Cardiac muscle cell (in vitro differentiated cells and primary cell): ENCODE measurements around the gene FLRT1. TPM values are rescaled to one million over a fixed set of nuclear protein-coding genes. Genes with fewer than 3 reads are reported as not detected.

Experiments
- DNase-seq, 2 donors: peaks; one replicate each; pipeline versions ENCODE4 v3.0.0 to v3.0.0-alpha.2; 2010 to 2017; ENCODE audit warnings: low read depth in 1 of 2, low spot score in 1 of 2
- H3K27ac ChIP-seq: fragments of 200-600 bp; sonication (generic); 2 replicates; pipeline ENCODE4 v1.5.1; 2016
- H3K27me3 ChIP-seq: fragments of 200-600 bp; sonication (generic); 2 replicates; pipeline ENCODE4 v1.6.0; 2016; ENCODE audit warnings: control low read depth
- H3K36me3 ChIP-seq: fragments of 200-600 bp; sonication (generic); 2 replicates; pipeline ENCODE4 v1.5.1; 2016; ENCODE audit warnings: control low read depth
- H3K4me1 ChIP-seq: fragments of 200-600 bp; sonication (generic); 2 replicates; pipeline ENCODE4 v1.8.1; 2017; ENCODE audit warnings: low read depth, mild to moderate bottlenecking, mixed run types
- H3K4me3 ChIP-seq: fragments of 200-600 bp; sonication (generic); 2 replicates; pipeline ENCODE4 v1.5.1; 2016; ENCODE audit warnings: mild to moderate bottlenecking
- H3K9me3 ChIP-seq: fragments of 200-600 bp; sonication (generic); 2 replicates; pipeline ENCODE4 v1.5.1; 2017; ENCODE audit warnings: low read depth, mild to moderate bottlenecking, control low read depth
- CTCF ChIP-seq: IDR thresholded peaks from 2 replicates; pipeline ENCODE4 v1.5.1; 2012; ENCODE audit warnings: low read depth, mild to moderate bottlenecking, low read length
- polyA plus RNA-seq: library from polyadenylated mRNA; unstranded; fragments of >200 nt; fragmentation: Nextera tagmentation; extraction: Ambion mirVana; gene quantifications from 2 replicates; pipeline ENCODE4 v1.2.1, GENCODE V29; 2016
- total RNA-seq: library from RNA; depleted of rRNA; stranded (reverse); fragments of >200 nt; gene quantifications from 2 replicates; pipeline ENCODE4 v1.2.3, GENCODE V29; 2016

Gene FLRT1
- total and polyA plus RNA-seq, 2 experiments from 2014 or later = 0.69 to 2.9 TPM

GRCh38 chr11:64060861-64061444, 25.2 kb downstream of the FLRT1 start:
- Histone ChIP-seq H3K27ac (no peak overlapping the region), H3K36me3 (no peaks in the 10 kb centered on the region), H3K4me3 (peak overlapping the region; percentile 22), H3K27me3 (no peaks in the 10 kb centered on the region), H3K9me3 (no peaks in the 10 kb centered on the region), H3K4me1 (peaks cover 6% of the 10 kb centered on the region)
- TF ChIP-seq CTCF = no peak
- peak; percentile 38 to 83 for DNase-seq

GRCh38 chr11:64062185-64063039, 26.7 kb downstream of the FLRT1 start:
- peaks cover 8% of the 10 kb centered on the region for H3K4me1 ChIP-seq
- TF ChIP-seq CTCF = no peak
- no peaks in the 10 kb centered on the region for H3K27me3 ChIP-seq
- H3K4me3 ChIP-seq = no peak overlapping the region
- no peak for DNase-seq
- no peaks in the 10 kb centered on the region for H3K36me3 ChIP-seq
- no peaks in the 10 kb centered on the region for H3K9me3 ChIP-seq
- no peak overlapping the region for H3K27ac ChIP-seq

- Histone ChIP-seq H3K4me3 (no peak overlapping the region), H3K27me3 (no peaks in the 10 kb centered on the region), H3K27ac (no peak overlapping the region), H3K36me3 (no peaks in the 10 kb centered on the region), H3K9me3 (no peaks in the 10 kb centered on the region), H3K4me1 (peaks cover 12% of the 10 kb centered on the region)
- TF ChIP-seq CTCF = no peak
- DNase-seq = no peak
Measured at GRCh38 chr11:64063777-64064176, 28.0 kb downstream of the FLRT1 start.

GRCh38 chr11:64064374-64065140, 28.8 kb downstream of the FLRT1 start:
- H3K4me3 ChIP-seq = no peak overlapping the region
- H3K4me1 ChIP-seq = peaks cover 12% of the 10 kb centered on the region
- no peaks in the 10 kb centered on the region for H3K36me3 ChIP-seq
- no peak for DNase-seq
- H3K27me3 ChIP-seq = no peaks in the 10 kb centered on the region
- TF ChIP-seq CTCF = no peak
- no peak overlapping the region for H3K27ac ChIP-seq
- no peaks in the 10 kb centered on the region for H3K9me3 ChIP-seq

- H3K9me3 ChIP-seq = no peaks in the 10 kb centered on the region
- H3K27me3 ChIP-seq = no peaks in the 10 kb centered on the region
- no peak for DNase-seq
- TF ChIP-seq CTCF = no peak
- H3K27ac ChIP-seq = no peak overlapping the region
- no peaks in the 10 kb centered on the region for H3K36me3 ChIP-seq
- peaks cover 14% of the 10 kb centered on the region for H3K4me1 ChIP-seq
- H3K4me3 ChIP-seq = no peak overlapping the region
Measured at GRCh38 chr11:64065141-64065465, 29.4 kb downstream of the FLRT1 start.
